ENCODE results near the gene ALDH9A1. TPM values are rescaled to one million over a fixed set of nuclear protein-coding genes. Genes with fewer than 3 reads are reported as not detected.
"Not testable (repeated sequence)": the region's sequence is repeated elsewhere in the genome, so short reads cannot be mapped to it uniquely, and the experiment has no call there.

Gene ALDH9A1
- total and polyA plus RNA-seq, 7 donors: 39.5 to 98.5 (median 59.4) TPM

DNA sequence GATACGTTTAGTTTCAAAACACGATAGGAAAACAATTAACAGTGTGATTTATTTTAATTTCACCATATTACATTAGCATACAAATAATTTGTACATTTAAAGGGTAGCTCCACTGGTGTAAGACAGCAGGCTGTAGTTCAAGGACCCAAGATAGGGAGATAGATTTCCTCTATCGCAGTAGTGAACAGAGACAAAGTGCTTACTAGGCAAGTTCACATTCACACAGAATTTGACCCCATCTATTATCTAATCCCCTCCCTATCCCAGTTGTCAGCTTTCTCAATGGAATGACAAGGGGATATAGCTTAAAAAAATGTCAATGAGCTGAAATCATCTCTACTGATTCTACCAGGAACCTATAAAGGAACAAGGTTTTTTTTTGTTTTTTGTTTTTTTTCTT lies 36.2 kb downstream of the ALDH9A1 start:
- WGBS, 2 donors: 93 to 96% methylated on average over 3 of the region's 3 CpGs
- H3K4me3 ChIP-seq: no peak overlapping the region
- no peaks in the 10 kb centered on the region for H3K9me3 ChIP-seq
- no peak overlapping the region for H3K27ac ChIP-seq
- intact Hi-C loops (cut with DNase I): no loop called here
- peaks cover 2 to 82% (median 17%) of the 10 kb centered on the region in 4 donors for H3K36me3 ChIP-seq
- H3K27me3 ChIP-seq: no peaks in the 10 kb centered on the region
- no peak for DNase-seq
- TF ChIP-seq POLR2A (IDR thresholded peaks at IDR 0.05): no peak
- TF ChIP-seq, protein P1, sequence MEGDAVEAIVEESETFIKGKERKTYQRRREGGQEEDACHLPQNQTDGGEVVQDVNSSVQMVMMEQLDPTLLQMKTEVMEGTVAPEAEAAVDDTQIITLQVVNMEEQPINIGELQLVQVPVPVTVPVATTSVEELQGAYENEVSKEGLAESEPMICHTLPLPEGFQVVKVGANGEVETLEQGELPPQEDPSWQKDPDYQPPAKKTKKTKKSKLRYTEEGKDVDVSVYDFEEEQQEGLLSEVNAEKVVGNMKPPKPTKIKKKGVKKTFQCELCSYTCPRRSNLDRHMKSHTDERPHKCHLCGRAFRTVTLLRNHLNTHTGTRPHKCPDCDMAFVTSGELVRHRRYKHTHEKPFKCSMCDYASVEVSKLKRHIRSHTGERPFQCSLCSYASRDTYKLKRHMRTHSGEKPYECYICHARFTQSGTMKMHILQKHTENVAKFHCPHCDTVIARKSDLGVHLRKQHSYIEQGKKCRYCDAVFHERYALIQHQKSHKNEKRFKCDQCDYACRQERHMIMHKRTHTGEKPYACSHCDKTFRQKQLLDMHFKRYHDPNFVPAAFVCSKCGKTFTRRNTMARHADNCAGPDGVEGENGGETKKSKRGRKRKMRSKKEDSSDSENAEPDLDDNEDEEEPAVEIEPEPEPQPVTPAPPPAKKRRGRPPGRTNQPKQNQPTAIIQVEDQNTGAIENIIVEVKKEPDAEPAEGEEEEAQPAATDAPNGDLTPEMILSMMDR (IDR thresholded peaks at IDR 0.05): no peak
- no peaks in the 10 kb centered on the region for H3K4me1 ChIP-seq

DNA sequence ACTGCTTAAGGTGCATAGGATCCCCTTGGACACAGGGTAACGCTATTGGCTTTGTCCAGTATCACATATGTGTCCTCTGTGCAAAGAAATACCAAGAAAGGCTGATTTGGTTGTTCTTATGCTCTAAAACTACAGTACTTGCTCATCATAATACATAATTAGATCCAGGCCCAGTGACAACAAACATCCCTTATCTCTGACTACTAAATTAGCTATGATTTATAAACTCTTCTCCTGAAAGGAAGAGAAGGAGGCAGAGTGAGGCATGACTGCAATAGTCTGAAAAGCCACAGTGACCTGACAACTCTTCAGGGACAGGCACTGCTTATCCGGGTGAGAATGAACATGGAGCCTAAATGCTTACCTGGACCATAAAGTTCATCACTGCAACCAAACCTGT lies 36.7 kb downstream of the ALDH9A1 start:
- 94 to 100% methylated on average over 2 of the region's 2 CpGs for WGBS, 2 donors
- TF ChIP-seq POLR2AphosphoS5 (IDR thresholded peaks at IDR 0.05) (no peak), EP300 (IDR thresholded peaks at IDR 0.05) (no peak), POLR2A (IDR thresholded peaks at IDR 0.05) (no peak)
- TF ChIP-seq, protein P1 (IDR thresholded peaks at IDR 0.05): no peak

DNA sequence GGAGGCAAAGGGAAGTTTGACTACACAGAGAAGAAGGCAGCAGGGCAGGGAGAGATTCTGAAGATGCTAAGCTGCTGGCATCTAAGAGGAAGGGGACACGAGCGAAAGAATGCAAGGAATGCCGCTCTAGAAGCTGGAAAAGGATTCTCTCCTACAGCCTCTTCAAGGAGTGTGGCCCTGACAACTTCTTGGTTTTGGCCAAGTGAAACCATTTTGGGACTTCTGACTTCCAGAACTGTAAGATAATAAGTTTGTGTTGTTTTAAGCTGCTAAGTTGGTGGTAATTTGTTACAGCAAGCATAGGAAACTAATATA lies 38.8 kb downstream of the ALDH9A1 start:
- Histone ChIP-seq H3K27ac (no peak overlapping the region), H3K9me3 (no peaks in the 10 kb centered on the region), H3K4me1 (no peaks in the 10 kb centered on the region), H3K27me3 (no peaks in the 10 kb centered on the region), H3K36me3 (peaks cover 0 to 80% (median 26%) of the 10 kb centered on the region in 4 donors), H3K4me3 (no peak overlapping the region)
- 65 to 84% methylated on average over 3 of the region's 3 CpGs for WGBS, 2 donors
- intact Hi-C loops (cut with DNase I): no loop called here
- TF ChIP-seq POLR2A (IDR thresholded peaks at IDR 0.05) (no peak), POLR2AphosphoS5 (IDR thresholded peaks at IDR 0.05) (no peak), EP300 (IDR thresholded peaks at IDR 0.05) (no peak)
- TF ChIP-seq, protein P1 (IDR thresholded peaks at IDR 0.05): no peak
- no peak for DNase-seq

More for the DNA sequence above, 36.7 kb downstream of the ALDH9A1 start:
- DNase-seq: no peak
- H3K4me3 ChIP-seq: no peak overlapping the region
- no peaks in the 10 kb centered on the region for H3K9me3 ChIP-seq
- H3K36me3 ChIP-seq: peaks cover 0 to 81% (median 15%) of the 10 kb centered on the region in 4 donors
- no peaks in the 10 kb centered on the region for H3K27me3 ChIP-seq
- intact Hi-C loops (cut with DNase I): no loop called here
- no peak overlapping the region for H3K27ac ChIP-seq
- no peaks in the 10 kb centered on the region for H3K4me1 ChIP-seq

DNA sequence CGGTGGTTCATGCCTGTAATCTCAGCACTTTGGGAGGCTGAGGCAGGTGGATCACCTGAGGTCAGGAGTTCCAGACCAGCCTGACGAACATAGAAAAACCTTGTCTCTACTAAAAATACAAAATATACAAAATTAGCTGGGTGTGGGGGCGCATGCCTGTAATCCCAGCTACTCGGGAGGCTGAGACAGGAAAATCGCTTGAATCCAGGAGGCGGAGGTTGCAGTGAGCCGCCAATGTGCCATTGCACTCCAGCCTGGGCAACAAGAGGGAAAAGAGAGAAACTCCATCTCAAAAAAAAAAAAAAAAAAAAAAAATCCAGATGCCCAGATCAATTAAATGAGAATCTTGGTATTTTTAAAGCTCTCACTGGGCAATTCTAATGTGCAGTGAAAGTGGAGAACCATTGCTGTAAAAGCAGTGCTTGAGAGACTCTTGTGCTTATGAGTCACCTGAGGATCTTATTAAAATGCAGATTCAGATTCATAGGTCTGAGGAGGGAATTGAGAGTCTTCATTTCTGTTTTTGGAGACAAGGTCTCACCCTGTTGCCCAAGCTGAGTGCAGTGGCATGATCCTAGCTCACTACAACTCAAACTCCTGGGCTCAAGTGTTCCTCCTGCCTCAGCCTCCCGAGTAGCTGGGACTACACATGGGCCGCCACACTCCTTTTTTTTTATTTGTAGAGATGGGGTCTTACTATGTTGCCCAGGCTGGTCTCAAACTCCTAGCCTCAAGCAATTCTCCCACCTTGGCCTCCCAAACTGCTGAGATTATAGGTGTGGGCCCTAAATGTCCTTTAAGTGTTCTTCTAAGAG lies 39.4 kb downstream of the ALDH9A1 start:
- peaks cover 0 to 80% (median 24%) of the 10 kb centered on the region in 4 donors for H3K36me3 ChIP-seq
- intact Hi-C loops (cut with DNase I); H3K9me3 ChIP-seq; DNase-seq; H3K27ac ChIP-seq; H3K4me3 ChIP-seq; H3K27me3 ChIP-seq; H3K4me1 ChIP-seq: not testable (repeated sequence)
- WGBS, 2 donors: 95 to 97% methylated on average over 9 of the region's 9 CpGs

DNA sequence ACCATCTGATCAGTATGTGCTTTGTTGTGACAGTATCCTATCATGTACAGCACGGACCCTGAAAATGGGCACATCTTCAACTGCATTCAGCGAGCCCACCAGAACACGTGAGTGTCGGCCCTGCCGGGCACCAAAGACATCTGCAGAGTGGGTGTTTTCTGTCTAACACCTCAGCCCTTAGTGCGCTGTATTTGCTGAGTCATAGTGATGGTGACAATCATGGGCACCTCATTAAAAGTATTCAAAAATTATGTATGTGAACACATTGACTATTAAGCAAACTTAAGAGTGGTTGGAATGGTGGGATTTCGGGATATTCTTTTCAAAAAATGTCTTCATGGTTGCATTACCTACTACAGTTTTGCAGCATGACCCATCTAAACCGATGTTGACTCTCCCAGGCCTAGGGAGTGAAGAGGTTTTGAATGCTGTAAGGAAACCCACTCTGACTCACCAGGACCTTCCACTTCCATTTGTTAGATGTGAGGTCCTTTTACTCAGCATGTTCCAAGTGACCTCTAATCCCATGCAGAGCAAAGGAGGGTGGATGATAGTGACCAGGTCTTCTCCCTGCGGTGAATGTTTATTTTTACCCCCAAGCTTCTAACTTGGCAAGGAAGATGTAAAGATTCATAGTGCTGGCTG lies 47.3 kb downstream of the ALDH9A1 start:
- TF ChIP-seq POLR2AphosphoS5 (IDR thresholded peaks at IDR 0.05) (no peak), POLR2A (IDR thresholded peaks at IDR 0.05) (no peak), EP300 (IDR thresholded peaks at IDR 0.05) (no peak)
- TF ChIP-seq, protein P1 (IDR thresholded peaks at IDR 0.05): no peak
- no peak overlapping the region for H3K27ac ChIP-seq
- 90 to 97% methylated on average over 9 of the region's 9 CpGs for WGBS, 2 donors
- H3K4me3 ChIP-seq: no peak overlapping the region
- no peaks in the 10 kb centered on the region for H3K27me3 ChIP-seq
- H3K36me3 ChIP-seq: peaks cover 0 to 64% (median 27%) of the 10 kb centered on the region in 4 donors
- DNase-seq: no peak
- intact Hi-C loops (cut with DNase I): no loop called here
- peaks cover 0 to 36% (median 25%) of the 10 kb centered on the region in 4 donors for H3K4me1 ChIP-seq
- no peaks in the 10 kb centered on the region for H3K9me3 ChIP-seq
